Dermis microvascular lymphatic vessel endothelial cell (primary cell): ENCODE measurements around the gene IMPDH1. TPM values are rescaled to one million over a fixed set of nuclear protein-coding genes. Genes with fewer than 3 reads are reported as not detected.
A peak's percentile ranks its signal among the peaks of the same experiment; 100 is the strongest.

Source experiments
- DNase-seq, 2 donors: peaks; one replicate each; pipeline versions ENCODE4 v3.0.0 to v3.0.0-alpha.2; 2010; ENCODE audit warnings: low read depth in 2 of 2
- total RNA-seq: library from RNA; depleted of rRNA; stranded (reverse); fragments of >200 nt; gene quantifications from 2 replicates; pipeline ENCODE4 v1.2.1, GENCODE V29; 2014

The IMPDH1 gene
- total RNA-seq, 1 donor from 2014 or later: 54.9 TPM

DNA sequence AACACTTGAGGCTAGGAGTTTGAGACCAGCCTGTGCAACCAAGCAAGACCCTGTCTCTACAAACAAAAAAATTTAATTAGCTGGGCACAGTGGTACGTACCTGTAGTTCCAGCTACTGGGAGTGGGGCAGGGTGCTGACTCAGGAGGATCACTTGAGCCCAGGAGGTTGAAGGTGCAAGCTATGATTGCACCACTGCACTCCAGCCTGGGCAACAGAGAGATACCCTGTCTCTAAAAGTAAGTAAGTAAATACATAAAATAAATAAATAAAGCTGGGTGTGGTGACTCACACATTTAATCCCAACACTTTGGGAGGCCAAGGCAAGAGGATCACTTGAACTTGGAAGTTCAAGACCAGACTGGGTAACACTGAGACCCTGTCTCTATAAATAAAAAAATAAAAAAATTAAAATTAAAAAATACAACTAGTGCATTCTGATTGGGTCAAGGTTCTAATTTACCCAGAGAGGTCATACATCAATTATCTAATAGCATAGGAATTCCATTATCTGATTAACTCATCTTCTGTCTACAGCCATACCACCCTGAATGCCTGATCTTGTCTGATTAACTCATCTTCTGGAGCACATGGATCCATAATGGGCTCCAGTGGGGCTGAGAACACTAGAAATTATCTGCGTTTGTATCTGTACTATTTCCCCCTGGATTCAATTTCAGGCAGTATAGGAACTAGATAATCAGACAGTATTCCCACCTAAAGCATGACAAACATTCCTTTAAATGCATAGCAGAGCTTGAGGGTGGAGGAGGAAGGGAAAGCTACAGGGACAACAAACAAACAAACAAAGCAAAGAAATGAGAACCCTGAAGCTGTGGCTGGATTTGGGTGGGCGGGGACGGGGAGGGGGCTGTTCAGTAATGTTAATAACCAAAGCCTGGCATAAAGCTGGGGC lies 24.9 kb upstream of the IMPDH1 start:
- no peak for DNase-seq

DNA sequence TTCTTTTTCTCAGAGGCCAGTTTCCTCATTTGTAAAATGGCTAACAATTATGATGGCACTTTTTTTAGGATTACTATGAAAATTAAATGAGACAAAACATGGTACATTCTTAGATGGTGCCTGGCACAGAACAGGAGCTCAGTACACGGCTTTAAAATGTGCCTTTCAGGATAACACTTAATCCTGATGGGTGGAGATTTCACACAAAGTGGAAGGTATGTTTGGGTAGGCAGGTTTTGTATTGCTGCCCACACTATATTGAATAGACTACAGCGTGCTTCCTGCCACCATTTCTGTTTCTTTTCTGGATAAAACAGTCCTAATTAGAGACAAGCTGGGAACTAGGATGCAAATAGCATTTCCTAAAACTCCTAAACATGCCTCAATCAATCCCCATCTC lies 22.0 kb upstream of the IMPDH1 start:
- DNase-seq: no peak

DNA sequence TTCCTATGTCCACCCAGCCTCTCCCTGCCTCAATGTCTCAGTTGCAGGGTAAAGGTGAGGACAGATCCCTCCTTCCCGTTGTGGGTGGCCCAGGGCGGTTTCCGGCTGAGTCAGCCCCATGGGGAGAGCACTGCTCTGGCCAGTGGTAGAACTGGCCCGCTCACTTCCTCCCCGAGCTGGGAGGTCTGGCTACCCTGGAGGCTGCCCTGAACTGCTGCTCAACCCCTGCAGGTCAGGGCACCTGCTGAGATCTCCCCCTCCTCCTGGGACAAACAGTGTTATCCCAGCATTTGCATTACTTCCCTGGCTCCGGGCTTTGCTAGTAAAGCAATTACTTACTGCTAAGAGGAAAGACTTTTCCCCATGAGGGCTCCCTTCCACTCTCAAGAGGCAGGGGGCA lies 21.4 kb upstream of the IMPDH1 start:
- DNase-seq: peak in 1 of 2 donors; percentile 30

DNA sequence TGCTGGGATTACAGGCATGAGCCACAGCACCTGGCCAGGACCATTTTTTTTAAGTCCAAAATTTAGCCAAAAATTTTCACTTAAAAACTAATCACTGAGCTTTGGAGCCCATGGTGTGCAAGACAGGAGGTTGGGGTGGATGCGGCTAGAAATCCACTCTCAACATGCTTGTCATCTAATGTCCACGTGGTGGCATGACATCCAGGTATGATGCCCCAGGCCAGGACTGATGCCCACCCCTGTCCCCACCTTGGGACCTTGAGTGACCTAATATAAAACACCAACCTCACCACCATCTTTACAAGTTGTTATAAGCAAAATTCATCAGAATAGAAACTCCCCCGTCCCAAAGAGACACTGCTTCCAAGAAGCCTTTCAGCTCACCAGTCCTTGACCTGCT lies 20.4 kb upstream of the IMPDH1 start:
- DNase-seq: no peak

GRCh38 chr7:128427289-128427891 lies 17.6 kb upstream of the IMPDH1 start:
- DNase-seq: peak; percentile 56 to 65

- peak; percentile 42 to 61 for DNase-seq
These were observed 16.1 kb upstream of the IMPDH1 start for GRCh38 chr7:128425850-128426249.

DNA sequence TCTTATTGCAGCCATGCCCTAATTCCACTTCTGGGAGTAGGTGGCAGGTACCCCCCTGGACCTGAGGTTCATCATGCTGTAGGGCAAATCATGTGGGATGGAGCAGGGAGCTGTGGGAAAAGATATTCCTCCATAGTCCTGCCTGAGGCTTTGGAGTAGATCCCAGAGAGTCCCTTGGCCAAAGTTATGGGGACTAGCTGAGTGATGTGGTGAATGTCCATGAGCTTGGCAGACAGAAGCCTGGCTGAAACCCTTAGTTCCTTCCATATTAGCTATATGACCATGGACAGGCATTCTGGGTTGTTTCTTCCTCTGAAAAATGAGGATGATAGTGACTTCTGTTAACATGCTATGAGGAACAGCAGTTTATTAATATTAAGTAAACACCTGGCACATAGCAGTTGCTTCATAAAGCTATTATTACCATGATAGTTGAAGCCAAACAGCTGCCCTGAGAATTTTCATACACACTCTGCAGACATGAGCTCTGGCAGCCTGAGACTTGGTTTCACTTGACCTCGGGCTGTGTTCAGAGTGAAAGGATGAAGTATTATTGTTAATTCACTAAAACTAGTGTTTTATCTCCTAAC lies 15.0 kb upstream of the IMPDH1 start:
- DNase-seq: no peak

DNA sequence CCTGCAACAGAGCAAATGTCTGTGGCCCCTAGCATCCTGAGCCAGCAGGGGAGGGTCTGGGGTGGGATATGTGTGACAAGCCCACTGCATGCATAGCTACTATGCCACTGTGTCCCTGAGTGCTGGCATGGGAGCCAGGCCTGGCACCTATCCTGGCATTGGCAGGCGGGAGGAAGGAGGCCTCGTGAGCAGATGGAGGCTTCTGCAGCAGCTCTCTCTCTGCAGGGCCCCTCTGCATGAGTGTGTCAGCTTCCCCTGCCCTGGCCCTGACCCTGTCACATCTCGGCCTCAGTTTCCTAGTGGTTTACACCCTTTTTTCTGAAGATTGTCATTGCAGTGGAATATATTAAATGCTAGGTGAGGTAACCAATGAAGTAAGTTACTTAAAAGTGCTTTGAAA lies 13.1 kb upstream of the IMPDH1 start:
- DNase-seq: no peak

GRCh38 chr7:128422037-128422436 lies 12.3 kb upstream of the IMPDH1 start:
- no peak for DNase-seq

DNA sequence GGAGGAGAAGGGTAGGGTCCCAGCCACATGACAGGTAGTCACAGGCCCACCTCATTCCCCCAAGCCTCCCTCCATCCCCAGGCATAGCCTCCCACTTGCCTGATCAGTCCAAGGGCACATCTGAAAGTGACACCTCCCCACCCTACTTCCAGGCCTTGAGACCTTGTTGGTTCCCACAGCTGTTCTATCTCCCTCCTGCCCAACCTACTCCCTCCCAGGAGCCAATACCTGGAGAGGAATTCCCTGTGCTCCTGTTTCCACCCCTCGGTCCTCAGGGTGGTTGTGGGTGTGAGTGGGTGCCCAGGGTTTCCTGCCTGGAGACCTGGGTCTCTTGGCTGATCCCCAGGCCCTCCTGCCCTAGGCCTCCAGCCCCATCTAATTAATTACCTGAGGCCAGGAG lies 11.6 kb upstream of the IMPDH1 start:
- no peak for DNase-seq

DNA sequence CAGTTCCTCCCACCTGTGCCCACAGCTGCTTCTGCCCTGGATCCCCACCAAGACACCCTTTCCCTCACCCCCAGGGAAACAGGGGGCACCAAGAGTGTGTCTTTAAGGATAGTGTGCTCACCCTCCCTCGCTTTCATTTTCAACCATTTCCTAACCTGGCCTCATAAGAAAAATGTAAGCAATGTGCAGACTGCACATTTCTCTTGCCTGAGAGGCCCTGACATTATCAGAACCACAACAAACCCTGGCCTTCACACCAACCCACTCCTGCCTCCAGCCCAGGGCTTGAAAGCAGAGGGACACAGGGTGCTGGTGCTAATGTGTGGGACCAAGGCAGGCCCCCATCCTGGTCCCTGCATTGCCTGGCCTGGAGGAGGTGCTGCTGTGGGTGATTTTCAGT lies 11.0 kb upstream of the IMPDH1 start:
- DNase-seq: no peak

DNA sequence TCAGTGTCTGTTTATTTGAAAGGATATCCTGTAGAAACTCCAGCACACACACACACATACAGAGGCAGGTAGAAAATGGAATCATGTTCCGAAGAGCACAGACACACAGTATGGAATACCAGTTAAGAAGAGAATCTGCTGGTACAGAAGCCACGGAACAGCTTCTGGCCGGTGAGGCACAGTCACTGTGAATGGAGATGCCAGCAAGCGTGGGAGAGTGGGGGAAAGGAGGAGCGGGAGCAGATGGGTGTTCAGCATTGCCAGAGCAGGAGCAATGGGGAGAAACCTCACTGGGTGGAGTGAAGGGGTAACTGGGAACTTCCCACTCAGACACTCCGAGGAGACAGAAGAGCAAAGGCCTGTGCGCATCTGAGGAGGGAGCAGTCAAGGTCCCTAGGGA lies 9.5 kb upstream of the IMPDH1 start:
- no peak for DNase-seq

- no peak for DNase-seq
These were observed 7.3 kb upstream of the IMPDH1 start for GRCh38 chr7:128417071-128417470.

DNA sequence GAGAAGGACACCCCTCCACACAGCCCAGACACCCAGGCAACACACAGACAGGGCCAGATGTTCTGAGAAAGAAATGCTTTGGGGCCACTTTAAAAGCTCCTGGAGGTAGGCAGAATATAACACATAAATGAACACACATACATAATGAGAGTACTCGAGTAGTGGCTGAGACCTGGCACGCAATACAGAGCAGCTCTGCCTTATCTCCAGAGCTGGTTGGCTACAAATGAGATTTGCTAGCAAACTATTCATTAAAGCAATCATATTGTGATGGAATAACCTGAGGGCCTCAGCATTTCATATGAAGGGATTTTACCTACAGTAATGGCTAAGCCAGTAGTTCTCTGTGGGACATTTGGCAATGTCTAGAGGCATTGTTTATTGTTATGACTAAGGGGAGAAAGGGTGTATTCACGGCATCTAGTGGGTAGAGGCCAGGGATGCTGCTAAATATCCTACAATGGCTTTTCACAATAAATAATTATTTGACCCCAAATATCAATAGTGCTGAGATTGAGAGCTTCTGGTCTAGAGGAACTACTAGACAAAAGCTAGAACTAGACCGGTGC lies 5.5 kb upstream of the IMPDH1 start:
- no peak for DNase-seq

DNA sequence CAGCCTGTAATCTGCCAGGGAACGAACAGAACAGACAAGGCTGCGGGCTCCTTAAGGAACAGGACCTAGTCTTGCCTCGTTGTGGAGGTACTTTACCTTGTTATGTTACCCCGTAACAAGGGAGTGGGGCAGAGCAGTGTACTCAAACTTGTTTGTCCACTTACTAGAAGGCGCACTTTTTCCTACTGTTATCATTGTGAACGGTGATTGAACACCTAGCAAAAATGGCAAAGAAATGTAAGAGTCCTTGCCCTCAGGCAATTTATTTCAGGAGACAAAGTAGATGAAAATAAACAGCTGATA lies 620 bp upstream of the IMPDH1 start:
- DNase-seq: no peak

- DNase-seq: no peak
These were observed 830 bp downstream of the IMPDH1 start for GRCh38 chr7:128408709-128409595.

DNA sequence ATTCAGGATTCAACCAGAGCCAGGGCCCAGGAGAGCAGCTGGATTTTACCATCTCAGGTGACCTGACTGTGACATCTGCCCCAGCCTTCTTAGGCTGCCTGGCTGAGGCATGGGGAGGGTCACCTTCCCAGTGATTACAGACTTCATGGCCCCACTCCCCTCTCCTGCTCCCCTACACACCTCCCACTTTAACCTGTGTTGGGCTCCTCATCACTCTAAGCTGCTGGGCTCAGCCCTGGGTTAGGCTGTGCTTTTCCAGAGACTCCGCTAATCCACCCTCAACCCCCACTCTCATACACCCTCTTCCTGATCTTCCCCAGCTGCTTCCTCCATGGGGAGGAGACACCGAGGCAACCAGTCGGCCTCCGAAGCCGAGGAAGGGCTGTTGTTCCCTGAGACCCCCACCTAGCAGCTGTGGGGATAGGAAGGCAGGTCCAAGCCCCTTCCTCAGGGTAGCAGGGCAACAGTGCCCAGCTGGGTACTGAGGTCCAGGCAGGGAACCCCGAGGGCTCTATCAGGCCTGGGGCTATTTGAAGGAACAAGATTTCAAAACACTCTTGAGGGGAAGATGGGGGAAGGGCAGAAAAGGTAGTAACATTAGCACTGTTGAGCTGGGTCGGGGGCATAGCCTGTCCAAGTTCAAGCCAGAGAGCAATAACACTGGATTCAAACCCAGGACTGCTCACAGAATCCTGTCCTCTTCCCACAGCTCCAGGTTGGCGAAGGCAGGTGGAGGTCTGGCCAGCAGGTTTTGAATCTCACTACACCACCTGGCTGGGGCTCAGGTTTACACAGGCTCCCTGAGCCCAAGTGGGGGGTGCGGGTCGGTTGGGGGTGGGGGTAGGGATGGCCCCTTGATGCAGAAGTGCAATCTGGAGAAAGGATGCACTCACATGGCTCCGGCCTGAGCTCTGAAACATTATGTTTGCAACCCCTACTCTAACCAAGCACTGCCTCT lies 1.8 kb downstream of the IMPDH1 start:
- DNase-seq: peak in 1 of 2 donors; percentile 24

GRCh38 chr7:128407233-128407589 lies 2.6 kb downstream of the IMPDH1 start:
- no peak for DNase-seq

DNA sequence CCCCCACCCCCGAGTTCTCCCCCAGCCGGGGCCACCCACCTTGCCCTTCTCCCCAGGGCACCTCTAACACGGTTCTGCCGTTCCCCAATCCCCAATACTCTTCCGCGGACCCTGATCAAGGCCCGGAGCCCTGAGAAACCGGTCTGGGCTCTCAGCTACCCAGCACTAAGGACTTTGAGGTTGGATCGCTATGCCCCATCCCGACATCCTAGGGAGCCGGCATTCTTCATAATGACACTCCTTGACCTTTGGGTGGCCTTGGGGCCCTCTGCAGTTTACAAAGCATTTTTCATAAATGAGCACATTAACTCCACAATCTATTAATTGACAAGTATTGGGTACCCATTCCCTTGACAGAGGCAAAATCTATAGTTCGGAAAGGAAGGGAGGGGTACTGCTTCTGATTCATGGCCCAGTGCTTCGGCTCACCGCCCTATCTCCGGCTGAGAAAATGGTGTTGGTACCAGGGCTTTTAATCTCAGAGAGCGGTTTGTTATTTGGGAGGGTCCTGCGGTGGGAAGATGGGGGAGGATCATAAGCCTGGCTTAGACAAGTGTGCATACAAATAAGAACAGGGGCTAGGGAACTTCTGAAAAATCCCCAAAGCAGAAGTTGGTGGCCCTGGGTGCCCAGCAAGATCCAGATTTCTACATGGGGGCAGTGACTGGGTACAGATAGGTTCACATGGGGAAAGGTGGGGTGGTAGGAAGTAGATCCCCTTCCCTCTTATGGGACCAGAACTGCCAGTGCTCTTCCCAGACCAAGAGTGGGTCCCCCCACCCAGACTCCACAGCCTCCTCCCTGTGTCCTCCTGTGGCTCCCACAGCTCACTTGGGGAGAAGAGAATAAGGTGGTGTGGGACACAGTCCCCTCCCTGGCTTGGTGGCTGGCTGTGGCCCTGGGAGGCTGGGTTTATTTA lies 3.2 kb downstream of the IMPDH1 start:
- no peak for DNase-seq
